ENCODE measurements around the gene MFRP. TPM values are rescaled to one million over a fixed set of nuclear protein-coding genes. Genes with fewer than 3 reads are reported as not detected.

MFRP gene
- polyA plus RNA-seq, 2 of the 4 experiments (the other 2 are of a cell fraction) = not detected

GRCh38 chr11:119329320-119329719 lies 17.2 kb downstream of the MFRP start:
- Histone ChIP-seq H3K4me1 (no peaks in the 10 kb centered on the region), H3K27ac (no peak overlapping the region), H3K4me2 (no peak overlapping the region), H3K4me3 (no peak overlapping the region), H3K9me3 (no peaks in the 10 kb centered on the region)
- FAIRE-seq (no peak), DNase-seq (ENCODE audit: low read depth in 1 of 2, low spot score in 1 of 2) (no peak), ATAC-seq (no peak)
- ChIA-PET POLR2A (interaction anchor here (0.6 kb wide), 1 partner anchor 9 kb away, joined by 8 read pairs; no protein-coding TSS in a partner anchor), CTCF (interaction anchor here (0.9 to 11.6 kb wide), 2 partner anchors 12 to 27 kb away, joined by 3 to 160 read pairs; partner anchors contain the start of gene C1QTNF5)
- TF ChIP-seq CHD2 (IDR thresholded peaks at IDR 0.05; ENCODE audit: low read length, partially characterized antibody) = no peak
- TF ChIP-seq HOXB5 (CRISPR knock-in tag; IDR thresholded peaks at IDR 0.05) = no peak
- TF ChIP-seq ZFP36 (IDR thresholded peaks at IDR 0.05; ENCODE audit: borderline replicate concordance, partially characterized antibody) = no peak
- TF ChIP-seq KDM5A (IDR thresholded peaks at IDR 0.05) = no peak
- TF ChIP-seq JUN (IDR thresholded peaks at IDR 0.05) = no peak
- TF ChIP-seq SREBF2 (IDR thresholded peaks at IDR 0.05) = no peak
- TF ChIP-seq POLR2AphosphoS2 (conservative IDR thresholded peaks at IDR 0.05; ENCODE audit: low read length) = no peak
- no peak for TF ChIP-seq CTCF (IDR thresholded peaks at IDR 0.05)
- no peak for TF ChIP-seq E2F6 (IDR thresholded peaks at IDR 0.05; ENCODE audit: borderline replicate concordance, low read depth)
- no peak for TF ChIP-seq NR3C1 (IDR thresholded peaks at IDR 0.05)
- no peak for TF ChIP-seq JUNB (IDR thresholded peaks at IDR 0.05)
- TF ChIP-seq, protein P1, sequence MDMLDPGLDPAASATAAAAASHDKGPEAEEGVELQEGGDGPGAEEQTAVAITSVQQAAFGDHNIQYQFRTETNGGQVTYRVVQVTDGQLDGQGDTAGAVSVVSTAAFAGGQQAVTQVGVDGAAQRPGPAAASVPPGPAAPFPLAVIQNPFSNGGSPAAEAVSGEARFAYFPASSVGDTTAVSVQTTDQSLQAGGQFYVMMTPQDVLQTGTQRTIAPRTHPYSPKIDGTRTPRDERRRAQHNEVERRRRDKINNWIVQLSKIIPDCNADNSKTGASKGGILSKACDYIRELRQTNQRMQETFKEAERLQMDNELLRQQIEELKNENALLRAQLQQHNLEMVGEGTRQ (IDR thresholded peaks at IDR 0.05) = no peak
- TF ChIP-seq RARB (CRISPR knock-in tag; IDR thresholded peaks at IDR 0.05) = no peak
- WGBS (ENCODE audit: missing lambda C conversion rate) = 53% methylated on average over 2 of the region's 2 CpGs

DNA sequence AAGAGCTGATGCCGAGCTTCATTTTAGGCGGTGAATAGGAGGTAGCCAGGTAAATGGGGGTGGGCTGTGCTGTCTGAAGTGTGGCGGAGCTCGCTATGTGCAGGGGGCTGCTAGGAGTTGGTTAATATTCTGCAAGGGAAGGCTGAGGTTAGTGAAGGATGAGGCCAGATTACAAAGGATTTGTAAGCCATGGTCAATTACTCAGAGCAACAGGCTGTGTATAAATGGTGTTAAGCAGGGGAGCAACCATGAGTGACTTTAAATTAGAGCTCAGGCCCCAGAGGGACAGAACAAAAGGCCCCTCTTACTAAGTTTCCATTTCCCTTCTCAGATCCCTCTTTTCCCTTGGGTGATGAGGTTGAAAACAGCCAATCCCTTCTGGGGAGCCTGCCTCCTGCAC lies 22.3 kb downstream of the MFRP start:
- ATAC-seq = no peak
- CTCF ChIA-PET = interaction anchor here (0.5 to 11.6 kb wide), 39 partner anchors 9 to 222 kb away, joined by 3 to 160 read pairs (median 5); partner anchors contain the start of genes C1QTNF5, C2CD2L, CBL and RNF26
- POLR2A ChIA-PET = no interaction called here
- Histone ChIP-seq H3K27ac (no peak overlapping the region), H3K4me2 (no peak overlapping the region), H3K4me1 (peaks cover 16% of the 10 kb centered on the region), H3K9me3 (no peaks in the 10 kb centered on the region), H3K4me3 (no peak overlapping the region)
- WGBS (ENCODE audit: missing lambda C conversion rate) = 56% methylated on average over 4 of the region's 4 CpGs
- TF ChIP-seq, protein P1 (IDR thresholded peaks at IDR 0.05) = no peak
- TF ChIP-seq CBX8 (IDR thresholded peaks at IDR 0.05) (no peak), FOSB (CRISPR knock-in tag; IDR thresholded peaks at IDR 0.05) (no peak), FOXS1 (CRISPR knock-in tag; IDR thresholded peaks at IDR 0.05) (no peak), HEYL (CRISPR knock-in tag; IDR thresholded peaks at IDR 0.05) (no peak), JUNB (IDR thresholded peaks at IDR 0.05) (no peak), E2F6 (IDR thresholded peaks at IDR 0.05; ENCODE audit: borderline replicate concordance, low read depth) (no peak), HOXB5 (CRISPR knock-in tag; IDR thresholded peaks at IDR 0.05) (no peak), GATA3 (IDR thresholded peaks at IDR 0.05; ENCODE audit: borderline replicate concordance) (no peak), SMC3 (IDR thresholded peaks at IDR 0.05) (no peak)
- no peak for FAIRE-seq
- DNase-seq (ENCODE audit: low read depth in 1 of 2, low spot score in 1 of 2) = no peak

Data from A549 (cell line).